Thyroid gland (tissue), 4 donors: ENCODE measurements around the gene BOC. TPM values are rescaled to one million over a fixed set of nuclear protein-coding genes. Genes with fewer than 3 reads are reported as not detected.
A peak's percentile ranks its signal among the peaks of the same experiment; 100 is the strongest.
"Not testable (repeated sequence)": the region's sequence is repeated elsewhere in the genome, so short reads cannot be mapped to it uniquely, and the experiment has no call there.

Experiments used
- DNase-seq, 2 donors: peaks; one replicate each; pipeline ENCODE4 v3.0.0-alpha.2; 2019
- H3K27ac ChIP-seq, 3 donors: fragments of 200-600 bp; sonication (generic); 1 replicate in 2 of 3; 2 replicates in 1 of 3; pipeline ENCODE4 v1.5.1; 2016 to 2019; ENCODE audit warnings: mild to moderate bottlenecking in 1 of 3, moderate library complexity in 1 of 3
- H3K27me3 ChIP-seq: fragments of 200-600 bp; sonication (generic); one replicate; pipeline ENCODE4 v1.5.1; 2019
- H3K36me3 ChIP-seq, 2 donors: fragments of 200-600 bp; sonication (generic); one replicate each; pipeline ENCODE4 v1.5.1; 2016 to 2019
- H3K4me1 ChIP-seq, 2 donors: fragments of 200-600 bp; sonication (generic); one replicate each; pipeline ENCODE4 v1.5.1; 2017 to 2019
- H3K4me3 ChIP-seq, 3 donors: fragments of 200-600 bp; sonication (generic); replicated peaks in 1 of 3; 1 replicate in 2 of 3; 2 replicates in 1 of 3; pipeline ENCODE4 v1.5.1; 2016; ENCODE audit warnings: mild to moderate bottlenecking in 1 of 3
- H3K9me3 ChIP-seq: fragments of 200-600 bp; sonication (generic); one replicate; pipeline ENCODE4 v1.5.1; 2017
- POLR2A ChIP-seq, 2 donors: fragments of 450-650 bp; IDR thresholded peaks; one replicate each; pipeline ENCODE4 v1.6.1; 2017; ENCODE audit warnings: antibody characterized with exemption in 2 of 2, mild to moderate bottlenecking in 2 of 2, moderate library complexity in 1 of 2
- WGBS, 2 donors: methylation state at CpG; one replicate each; pipeline ENCODE4 v1.1.5; 2017; 5-methylcytosine and 5-hydroxymethylcytosine counted together
- intact Hi-C: fragments of 100-400 bp; cut with DNase I; formaldehyde crosslinking; loops from one replicate; pipeline ENCODE4 v1.15.1; 2023
- total RNA-seq, 4 donors: library from RNA; depleted of rRNA; stranded (reverse); fragments of >200 nt; gene quantifications; one replicate each; pipeline ENCODE4 v1.2.3, GENCODE V29; 2016
- TF ChIP-seq, protein P1 (sequence below), 6 experiments: fragments of 200-600 bp in 3 of 6; fragments of 450-650 bp in 3 of 6; sonication (generic) in 3 of 6; IDR thresholded peaks; one replicate each; pipeline ENCODE4 v1.5.1; 2016 to 2019; ENCODE audit warnings: antibody characterized with exemption in 6 of 6, mild to moderate bottlenecking in 2 of 6, inconsistent platforms in 1 of 6, moderate library complexity in 1 of 6

The BOC gene
- total RNA-seq, 4 donors from 2014 or later, result 40.2 to 68.3 (median 51.2) TPM

DNA sequence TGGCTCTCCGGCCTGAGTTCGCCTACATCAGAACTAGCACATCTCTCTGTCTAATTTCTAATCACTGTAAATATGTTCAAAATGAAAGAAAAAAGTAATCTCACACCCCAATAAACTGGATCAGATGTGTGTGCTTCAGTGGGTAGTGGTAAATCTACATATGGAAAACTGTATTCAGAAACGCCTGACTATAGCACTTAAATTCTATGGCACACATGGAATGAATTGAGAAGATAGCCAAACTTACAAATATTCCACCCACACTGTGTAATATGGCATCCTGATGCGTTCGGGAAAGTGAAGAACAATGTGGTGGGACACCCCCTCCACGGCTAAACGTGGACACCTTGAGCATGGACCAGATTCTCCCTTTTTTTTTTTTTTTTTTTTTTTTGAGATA is 40.6 kb upstream of the BOC start:
- no peak for TF ChIP-seq POLR2A (IDR thresholded peaks at IDR 0.05)
- TF ChIP-seq, protein P1, sequence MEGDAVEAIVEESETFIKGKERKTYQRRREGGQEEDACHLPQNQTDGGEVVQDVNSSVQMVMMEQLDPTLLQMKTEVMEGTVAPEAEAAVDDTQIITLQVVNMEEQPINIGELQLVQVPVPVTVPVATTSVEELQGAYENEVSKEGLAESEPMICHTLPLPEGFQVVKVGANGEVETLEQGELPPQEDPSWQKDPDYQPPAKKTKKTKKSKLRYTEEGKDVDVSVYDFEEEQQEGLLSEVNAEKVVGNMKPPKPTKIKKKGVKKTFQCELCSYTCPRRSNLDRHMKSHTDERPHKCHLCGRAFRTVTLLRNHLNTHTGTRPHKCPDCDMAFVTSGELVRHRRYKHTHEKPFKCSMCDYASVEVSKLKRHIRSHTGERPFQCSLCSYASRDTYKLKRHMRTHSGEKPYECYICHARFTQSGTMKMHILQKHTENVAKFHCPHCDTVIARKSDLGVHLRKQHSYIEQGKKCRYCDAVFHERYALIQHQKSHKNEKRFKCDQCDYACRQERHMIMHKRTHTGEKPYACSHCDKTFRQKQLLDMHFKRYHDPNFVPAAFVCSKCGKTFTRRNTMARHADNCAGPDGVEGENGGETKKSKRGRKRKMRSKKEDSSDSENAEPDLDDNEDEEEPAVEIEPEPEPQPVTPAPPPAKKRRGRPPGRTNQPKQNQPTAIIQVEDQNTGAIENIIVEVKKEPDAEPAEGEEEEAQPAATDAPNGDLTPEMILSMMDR (IDR thresholded peaks at IDR 0.05), result no peak
- Histone ChIP-seq H3K4me1 (peaks cover 35 to 41% of the 10 kb centered on the region in 2 donors), H3K4me3 (no peak overlapping the region), H3K9me3 (no peaks in the 10 kb centered on the region), H3K36me3 (no peaks in the 10 kb centered on the region), H3K27ac (no peak overlapping the region), H3K27me3 (no peaks in the 10 kb centered on the region)
- DNase-seq, result no peak
- intact Hi-C loops, result no loop called here
- 97% methylated on average over 7 of the region's 7 CpGs for WGBS, 2 donors

DNA sequence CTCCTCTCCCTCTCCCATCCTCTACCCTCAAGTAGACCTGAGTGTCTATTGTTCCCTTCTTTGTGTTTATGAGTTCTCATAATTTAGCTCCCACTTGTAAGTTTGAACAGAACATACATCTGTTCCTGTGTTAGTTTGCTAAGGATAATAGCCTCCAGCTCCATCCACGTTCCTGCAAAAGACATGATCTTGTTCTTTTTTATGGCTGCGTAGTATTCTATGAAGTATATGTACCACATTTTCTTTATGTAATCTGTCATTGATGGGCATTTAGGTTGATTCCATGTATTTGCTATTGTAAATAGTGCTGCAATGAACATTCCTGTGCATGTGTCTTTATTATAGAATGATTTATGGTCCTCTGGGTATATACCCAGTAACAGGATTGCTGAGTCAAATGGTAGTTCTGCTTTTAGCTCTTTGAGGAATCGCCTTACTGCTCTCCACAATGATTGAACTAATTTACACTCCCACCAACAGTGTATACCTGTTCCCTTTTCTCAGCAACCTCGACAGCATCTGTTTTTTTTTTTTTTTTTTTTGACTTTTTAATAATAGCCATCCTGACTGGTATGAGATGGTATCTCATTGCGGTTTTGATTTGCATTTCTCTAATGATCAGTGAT is 39.6 kb upstream of the BOC start:
- intact Hi-C loops, result not testable (repeated sequence)

DNA sequence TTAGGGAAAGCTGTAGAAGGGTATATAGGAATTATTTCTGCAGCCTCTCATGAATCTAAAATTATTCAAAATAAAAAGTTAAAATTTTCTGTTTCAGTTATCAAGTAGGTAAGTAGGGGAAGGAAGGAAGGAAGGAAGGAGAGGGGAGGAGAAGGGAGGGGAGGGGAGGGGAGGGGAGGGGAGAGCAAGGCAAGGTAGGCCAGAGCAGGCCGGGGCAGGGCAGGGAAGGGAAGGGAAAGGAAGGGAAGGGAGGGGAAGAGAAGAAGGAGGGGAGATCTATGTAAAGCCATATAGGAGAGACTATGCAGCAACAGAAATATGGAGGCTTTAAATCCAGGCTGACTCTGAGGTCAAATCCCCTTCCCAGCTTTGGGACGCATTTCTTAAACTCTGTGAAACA is 38.3 kb upstream of the BOC start:
- Histone ChIP-seq H3K27me3 (no peaks in the 10 kb centered on the region), H3K27ac (no peak overlapping the region), H3K4me3 (no peak overlapping the region), H3K36me3 (no peaks in the 10 kb centered on the region), H3K9me3 (no peaks in the 10 kb centered on the region), H3K4me1 (peaks cover 26 to 33% of the 10 kb centered on the region in 2 donors)
- intact Hi-C loops, result no loop called here
- no peak for DNase-seq
- TF ChIP-seq POLR2A (IDR thresholded peaks at IDR 0.05), result no peak
- TF ChIP-seq, protein P1 (IDR thresholded peaks at IDR 0.05), result no peak
- WGBS, 2 donors, result 90 to 96% methylated on average over 2 of the region's 2 CpGs

More for the DNA sequence above, 39.6 kb upstream of the BOC start:
- not testable (repeated sequence) for H3K4me3 ChIP-seq, H3K27ac ChIP-seq, H3K27me3 ChIP-seq, DNase-seq, H3K36me3 ChIP-seq, H3K9me3 ChIP-seq
- 87 to 96% methylated on average over 5 of the region's 5 CpGs for WGBS, 2 donors
- peaks cover 30 to 34% of the 10 kb centered on the region in 2 donors for H3K4me1 ChIP-seq

DNA sequence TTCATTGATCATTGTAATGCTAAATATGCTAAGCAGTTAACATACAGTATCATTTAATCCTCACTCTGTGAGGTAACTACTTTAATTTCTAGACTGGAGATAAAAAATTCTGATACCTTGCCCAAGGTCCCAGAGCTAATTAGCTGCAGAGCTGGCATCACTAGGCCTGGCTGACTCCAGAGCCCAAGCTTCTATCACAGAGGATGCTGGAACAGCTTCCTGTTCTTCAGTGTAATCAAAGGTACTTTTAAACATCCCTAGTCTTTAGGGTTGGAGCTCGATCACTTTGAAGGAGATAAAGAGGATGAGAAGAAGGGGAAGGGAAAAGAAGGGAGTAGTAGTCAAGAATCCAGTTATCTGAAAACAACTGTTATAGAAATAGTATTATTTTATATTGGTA is 37.1 kb upstream of the BOC start:
- no peaks in the 10 kb centered on the region for H3K9me3 ChIP-seq
- no peaks in the 10 kb centered on the region for H3K27me3 ChIP-seq
- H3K4me1 ChIP-seq, result peaks cover 20 to 30% of the 10 kb centered on the region in 2 donors
- H3K27ac ChIP-seq, result peak overlapping the region in 1 of 3 donors; percentile 47
- no peaks in the 10 kb centered on the region for H3K36me3 ChIP-seq
- intact Hi-C loops, result no loop called here
- TF ChIP-seq, protein P1 (IDR thresholded peaks at IDR 0.05), result no peak
- TF ChIP-seq POLR2A (IDR thresholded peaks at IDR 0.05), result no peak
- no peak for DNase-seq
- 86 to 92% methylated on average over 1 of the region's 1 CpG for WGBS, 2 donors
- no peak overlapping the region for H3K4me3 ChIP-seq

DNA sequence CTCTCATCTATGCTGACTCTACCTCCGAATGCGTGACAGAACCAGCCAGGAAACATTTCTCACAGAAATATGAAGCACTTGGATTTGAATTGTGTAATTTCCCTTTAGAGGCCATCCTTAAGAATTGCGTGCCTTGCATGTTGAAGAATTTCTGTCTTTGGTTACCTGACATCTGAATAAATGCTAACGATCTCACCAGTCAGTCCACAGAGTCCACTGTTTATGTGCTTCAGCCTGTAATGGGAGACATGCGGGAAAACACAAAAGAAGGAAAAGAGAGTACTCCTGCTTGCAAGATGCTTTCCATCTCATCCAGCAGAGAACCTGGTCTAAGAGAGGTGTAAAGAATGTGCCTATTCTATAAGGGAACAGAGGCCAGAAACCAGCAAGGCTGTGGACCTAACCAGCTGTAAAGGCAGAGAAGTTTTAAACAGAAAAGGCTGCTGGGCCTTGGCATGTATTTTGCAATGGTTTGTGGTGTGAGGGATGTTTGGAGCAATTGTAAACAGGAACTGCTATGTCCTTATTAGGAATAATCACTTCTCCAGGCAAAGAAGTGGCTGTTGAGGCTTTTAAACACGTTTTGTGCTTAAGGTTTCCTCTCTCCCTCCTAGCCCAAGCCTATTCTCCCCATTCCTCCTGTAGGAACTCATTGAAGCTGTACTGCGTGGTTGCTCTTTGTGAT is 36.4 kb upstream of the BOC start:
- intact Hi-C loops, result no loop called here
- Histone ChIP-seq H3K4me3 (no peak overlapping the region), H3K27me3 (no peaks in the 10 kb centered on the region), H3K9me3 (no peaks in the 10 kb centered on the region), H3K4me1 (peaks cover 20 to 30% of the 10 kb centered on the region in 2 donors), H3K27ac (peak overlapping the region; percentile 20 to 47 (median 45)), H3K36me3 (no peaks in the 10 kb centered on the region)
- WGBS, 2 donors, result 66 to 67% methylated on average over 7 of the region's 7 CpGs
- TF ChIP-seq, protein P1 (IDR thresholded peaks at IDR 0.05), result no peak
- TF ChIP-seq POLR2A (IDR thresholded peaks at IDR 0.05), result no peak
- no peak for DNase-seq
